Spleen (tissue), 7 donors: ENCODE data around the gene LYZL4.

Experiments
- CTCF ChIP-seq, 11 experiments: fragments of 200-600 bp in 7 of 11; fragments of 450-650 bp in 4 of 11; sonication (generic) in 4 of 11; IDR thresholded peaks in 8 of 11; conservative IDR thresholded peaks in 3 of 11; 1 replicate in 7 of 11; 2 replicates in 4 of 11; pipeline versions ENCODE4 v1.4.0 to v1.8.0; 2016 to 2021; ENCODE audit warnings: antibody characterized with exemption in 11 of 11, inconsistent platforms in 4 of 11, mild to moderate bottlenecking in 1 of 11
- POLR2A ChIP-seq, 3 donors: fragments of 450-650 bp; IDR thresholded peaks; one replicate each; pipeline ENCODE4 v1.5.1; 2017; ENCODE audit warnings: antibody characterized with exemption in 3 of 3, mild to moderate bottlenecking in 1 of 3
- POLR2AphosphoS5 ChIP-seq, 3 donors: sonication (generic); formaldehyde crosslinking; IDR thresholded peaks; one replicate each; pipeline ENCODE4 v1.5.1; 2017; ENCODE audit warnings: antibody characterized with exemption in 3 of 3
- donor health status: DM: no; HTN: no; CAD: no; lungs with moderate emphysema.
- donor health status: DM: no; HTN: no; CAD: no.
- donor health status: DM: no; HTN: no; CAD: no.

GRCh38 chr3:42456211-42456610, 45.8 kb upstream of the LYZL4 start:
- TF ChIP-seq CTCF (IDR thresholded peaks at IDR 0.05 in 8 of 11, conservative IDR thresholded peaks at IDR 0.05 in 3 of 11) = no peak
- no peak for TF ChIP-seq POLR2AphosphoS5 (IDR thresholded peaks at IDR 0.05)
- no peak for TF ChIP-seq POLR2A (IDR thresholded peaks at IDR 0.05)
